Fibroblast of mammary gland (primary cell): ENCODE data around the gene ACOT6.
A peak's percentile ranks its signal among the peaks of the same experiment; 100 is the strongest.
"Not testable (repeated sequence)": the region's sequence is repeated elsewhere in the genome, so short reads cannot be mapped to it uniquely, and the experiment has no call there.

Experiments
- DNase-seq: peaks from one replicate; pipeline ENCODE4 v3.0.0-alpha.2; 2010; ENCODE audit warnings: low read depth
- H3K4me3 ChIP-seq: 2 replicates; pipeline ENCODE4 v1.5.1; 2011; ENCODE audit warnings: low read depth, mild to moderate bottlenecking, low read length, moderate library complexity; ENCODE audit not compliant: control insufficient read depth
- TF ChIP-seq, protein P1 (sequence below): conservative IDR thresholded peaks from 2 replicates; pipeline ENCODE4 v1.5.1; 2011; ENCODE audit warnings: low read depth, low read length, inconsistent platforms; ENCODE audit not compliant: control insufficient read depth, insufficient read depth

The ACOT6 gene, protein sequence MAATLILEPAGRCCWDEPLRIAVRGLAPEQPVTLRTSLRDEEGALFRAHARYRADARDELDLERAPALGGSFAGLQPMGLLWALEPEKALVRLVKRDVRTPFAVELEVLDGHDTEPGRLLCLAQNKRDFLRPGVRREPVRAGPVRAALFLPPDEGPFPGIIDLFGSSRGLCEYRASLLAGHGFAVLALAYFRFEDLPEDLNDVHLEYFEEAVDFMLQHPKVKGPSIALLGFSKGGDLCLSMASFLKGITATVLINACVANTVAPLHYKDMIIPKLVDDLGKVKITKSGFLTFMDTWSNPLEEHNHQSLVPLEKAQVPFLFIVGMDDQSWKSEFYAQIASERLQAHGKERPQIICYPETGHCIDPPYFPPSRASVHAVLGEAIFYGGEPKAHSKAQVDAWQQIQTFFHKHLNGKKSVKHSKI

DNA sequence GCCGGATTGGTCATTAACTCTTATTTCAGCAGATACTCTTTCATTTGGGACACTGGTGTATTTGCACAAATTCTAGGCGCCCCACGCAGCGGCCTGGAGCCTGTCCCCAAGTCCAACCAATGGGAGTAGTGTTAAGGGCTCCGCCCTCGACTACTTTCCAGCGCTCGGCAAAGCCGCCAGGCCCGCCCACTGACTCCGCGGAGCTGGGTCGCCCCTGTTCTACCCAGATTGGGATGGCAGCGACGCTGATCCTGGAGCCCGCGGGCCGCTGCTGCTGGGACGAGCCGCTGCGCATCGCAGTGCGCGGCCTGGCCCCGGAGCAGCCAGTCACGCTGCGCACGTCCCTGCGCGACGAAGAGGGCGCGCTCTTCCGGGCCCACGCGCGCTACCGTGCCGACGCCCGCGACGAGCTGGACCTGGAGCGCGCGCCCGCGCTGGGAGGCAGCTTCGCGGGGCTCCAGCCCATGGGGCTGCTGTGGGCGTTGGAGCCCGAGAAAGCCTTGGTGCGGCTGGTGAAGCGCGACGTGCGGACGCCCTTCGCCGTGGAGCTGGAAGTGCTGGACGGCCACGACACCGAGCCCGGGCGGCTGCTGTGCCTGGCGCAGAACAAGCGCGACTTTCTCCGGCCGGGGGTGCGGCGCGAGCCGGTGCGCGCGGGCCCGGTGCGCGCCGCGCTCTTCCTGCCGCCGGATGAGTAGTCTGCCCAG, at the start of gene ACOT6:
ACOT6 (plus strand) TSS at position 179 of the 707 bp plus-strand sequence; CDS start at position 234, 55 bp downstream.
- peak within 1 kb of the TSS; percentile 35 for H3K4me3 ChIP-seq
- DNase-seq, result peak; percentile 65
- TF ChIP-seq, protein P1, sequence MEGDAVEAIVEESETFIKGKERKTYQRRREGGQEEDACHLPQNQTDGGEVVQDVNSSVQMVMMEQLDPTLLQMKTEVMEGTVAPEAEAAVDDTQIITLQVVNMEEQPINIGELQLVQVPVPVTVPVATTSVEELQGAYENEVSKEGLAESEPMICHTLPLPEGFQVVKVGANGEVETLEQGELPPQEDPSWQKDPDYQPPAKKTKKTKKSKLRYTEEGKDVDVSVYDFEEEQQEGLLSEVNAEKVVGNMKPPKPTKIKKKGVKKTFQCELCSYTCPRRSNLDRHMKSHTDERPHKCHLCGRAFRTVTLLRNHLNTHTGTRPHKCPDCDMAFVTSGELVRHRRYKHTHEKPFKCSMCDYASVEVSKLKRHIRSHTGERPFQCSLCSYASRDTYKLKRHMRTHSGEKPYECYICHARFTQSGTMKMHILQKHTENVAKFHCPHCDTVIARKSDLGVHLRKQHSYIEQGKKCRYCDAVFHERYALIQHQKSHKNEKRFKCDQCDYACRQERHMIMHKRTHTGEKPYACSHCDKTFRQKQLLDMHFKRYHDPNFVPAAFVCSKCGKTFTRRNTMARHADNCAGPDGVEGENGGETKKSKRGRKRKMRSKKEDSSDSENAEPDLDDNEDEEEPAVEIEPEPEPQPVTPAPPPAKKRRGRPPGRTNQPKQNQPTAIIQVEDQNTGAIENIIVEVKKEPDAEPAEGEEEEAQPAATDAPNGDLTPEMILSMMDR, result no peak

DNA sequence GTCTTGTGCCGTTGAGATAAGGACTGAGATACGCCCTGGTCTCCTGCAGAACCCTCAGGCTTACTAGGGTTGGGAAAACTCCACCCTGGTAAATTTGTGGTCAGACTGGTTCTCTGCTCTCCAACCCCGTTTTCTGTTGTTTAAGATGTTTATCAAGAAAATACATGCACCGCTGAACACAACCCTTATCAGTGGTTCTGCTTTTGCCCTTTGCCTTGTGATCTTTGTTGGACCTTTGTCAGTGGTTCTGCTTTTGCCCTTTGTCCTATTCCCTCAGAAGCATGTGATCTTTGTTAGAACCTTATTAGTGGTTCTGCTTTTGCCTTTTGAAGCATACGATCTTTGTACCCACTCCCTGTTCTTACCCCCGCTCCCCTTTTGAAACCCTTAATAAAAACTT, 49.6 kb upstream of the ACOT6 start:
- DNase-seq, result not testable (repeated sequence)

DNA sequence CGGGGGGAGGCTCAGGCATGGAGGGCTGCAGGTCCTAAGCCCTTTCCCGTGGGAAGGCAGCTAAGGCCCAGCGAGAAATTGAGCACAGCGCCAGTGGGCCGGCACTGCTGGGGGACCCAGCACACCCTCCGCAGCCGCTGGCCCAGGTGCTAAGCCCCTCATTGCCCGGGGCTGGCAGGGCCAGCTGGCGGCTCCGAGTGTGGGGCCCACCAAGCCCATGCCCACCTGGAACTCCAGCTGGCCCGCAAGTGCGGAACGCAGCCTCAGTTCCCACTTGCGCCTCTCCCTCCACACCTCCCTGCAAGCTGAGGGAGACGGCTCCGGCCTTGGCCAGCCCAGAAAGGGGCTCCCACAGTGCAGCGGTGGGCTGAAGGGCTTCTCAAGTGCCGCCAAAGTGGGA, 45.9 kb upstream of the ACOT6 start:
- DNase-seq, H3K4me3 ChIP-seq: not testable (repeated sequence)

More for the DNA sequence above, 49.6 kb upstream of the ACOT6 start:
- H3K4me3 ChIP-seq, result not testable (repeated sequence)

DNA sequence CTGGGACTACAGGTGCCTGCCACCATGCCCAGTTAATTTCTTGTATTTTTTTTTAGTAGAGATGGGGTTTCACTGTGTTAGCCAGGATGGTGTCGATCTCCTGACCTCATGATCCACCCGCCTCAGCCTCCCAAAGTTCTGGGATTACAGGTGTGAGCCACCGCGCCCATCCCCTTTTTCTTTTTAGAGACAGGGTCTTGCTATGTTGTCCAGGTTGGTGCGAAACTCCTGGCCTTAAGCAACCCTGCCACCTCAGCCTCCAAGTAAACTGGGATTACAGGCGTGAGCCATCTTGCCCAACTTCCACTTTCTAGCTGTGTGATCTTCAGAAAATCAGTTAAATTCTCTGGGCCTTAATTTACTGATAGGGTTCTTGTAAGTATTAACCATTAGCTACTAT, 45.4 kb upstream of the ACOT6 start:
- DNase-seq, H3K4me3 ChIP-seq: not testable (repeated sequence)

DNA sequence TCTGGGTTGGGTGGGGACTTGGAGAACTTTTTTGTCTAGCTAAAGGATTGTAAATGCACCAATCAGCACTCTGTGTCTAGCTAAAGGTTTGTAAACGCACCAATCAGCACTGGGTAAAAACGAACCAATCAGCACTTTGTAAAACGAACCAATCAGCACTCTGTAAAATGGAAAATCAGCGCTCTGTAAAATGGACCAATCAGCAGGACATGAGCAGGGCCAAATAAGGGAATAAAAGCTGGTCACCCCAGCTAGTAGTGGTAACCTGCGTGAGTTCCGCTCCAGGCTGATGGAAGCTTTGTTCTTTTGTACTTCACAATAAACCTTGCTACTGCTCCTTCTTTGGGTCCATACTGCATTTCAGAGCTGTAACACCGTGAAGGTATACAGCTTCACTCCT, 45.0 kb upstream of the ACOT6 start:
- no peak overlapping the region for H3K4me3 ChIP-seq
- DNase-seq, result no peak
- TF ChIP-seq, protein P1, result no peak

DNA sequence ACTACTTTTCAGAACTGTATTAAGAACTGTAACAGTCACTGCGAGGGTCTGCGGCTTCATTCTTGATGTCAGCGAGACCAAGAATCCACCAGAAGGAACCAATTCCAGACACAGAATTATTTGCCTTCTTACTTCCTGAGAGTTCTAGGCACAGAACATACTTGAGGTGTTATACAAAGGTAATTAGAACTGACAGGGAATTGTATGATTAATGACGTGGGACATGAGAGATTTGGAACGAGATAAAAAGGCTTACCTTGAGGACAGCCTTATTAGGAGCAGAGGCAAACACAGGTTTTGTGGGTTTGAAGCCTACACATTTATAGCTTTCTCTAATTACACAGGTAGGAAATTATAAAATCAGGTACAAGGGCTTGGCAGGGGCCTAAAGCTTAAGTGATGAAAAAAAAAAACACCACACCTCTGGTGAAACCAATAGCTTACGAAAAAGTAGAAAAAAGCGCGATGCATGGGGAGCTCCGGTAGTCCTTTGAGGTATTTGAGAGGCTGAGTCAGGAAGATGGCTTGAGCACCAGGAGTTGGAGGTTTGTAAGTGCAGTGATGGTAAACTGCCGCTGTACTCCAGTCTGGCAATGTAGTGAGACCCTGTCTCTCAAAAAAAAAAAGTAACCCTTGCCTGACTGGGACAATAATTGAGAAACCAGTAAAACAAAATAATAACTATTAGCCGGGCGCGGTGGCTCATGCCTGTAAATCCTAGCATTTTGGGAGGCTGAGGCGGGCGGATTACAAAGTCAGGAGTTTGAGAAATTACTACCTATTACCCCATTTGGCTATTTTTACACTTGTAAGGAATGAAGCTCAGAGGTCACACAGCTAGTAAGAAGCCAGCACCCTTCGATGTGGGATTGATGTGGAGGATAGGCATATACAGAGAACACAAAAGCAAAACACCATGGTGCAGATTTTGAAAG, 44.1 kb upstream of the ACOT6 start:
- H3K4me3 ChIP-seq, result peak overlapping the region; percentile 65
- TF ChIP-seq, protein P1, result no peak
- DNase-seq, result peak; percentile 61

DNA sequence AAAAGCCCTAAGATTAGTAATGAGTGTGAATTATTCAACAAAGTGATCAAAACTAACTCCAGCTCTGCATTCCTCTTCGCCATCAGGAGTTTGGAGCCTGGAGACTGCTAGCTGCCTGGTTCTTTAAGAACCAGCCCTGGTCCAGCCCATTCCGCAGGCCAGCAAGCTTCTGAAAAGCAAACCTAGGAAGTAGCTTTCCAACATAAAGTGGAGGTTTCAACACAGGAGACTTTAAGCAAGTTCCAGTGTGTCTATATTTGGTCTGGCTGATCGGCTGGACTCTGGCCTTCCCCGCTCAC, 43.5 kb upstream of the ACOT6 start:
- H3K4me3 ChIP-seq, result peak overlapping the region; percentile 65
- DNase-seq, result not testable (repeated sequence)

DNA sequence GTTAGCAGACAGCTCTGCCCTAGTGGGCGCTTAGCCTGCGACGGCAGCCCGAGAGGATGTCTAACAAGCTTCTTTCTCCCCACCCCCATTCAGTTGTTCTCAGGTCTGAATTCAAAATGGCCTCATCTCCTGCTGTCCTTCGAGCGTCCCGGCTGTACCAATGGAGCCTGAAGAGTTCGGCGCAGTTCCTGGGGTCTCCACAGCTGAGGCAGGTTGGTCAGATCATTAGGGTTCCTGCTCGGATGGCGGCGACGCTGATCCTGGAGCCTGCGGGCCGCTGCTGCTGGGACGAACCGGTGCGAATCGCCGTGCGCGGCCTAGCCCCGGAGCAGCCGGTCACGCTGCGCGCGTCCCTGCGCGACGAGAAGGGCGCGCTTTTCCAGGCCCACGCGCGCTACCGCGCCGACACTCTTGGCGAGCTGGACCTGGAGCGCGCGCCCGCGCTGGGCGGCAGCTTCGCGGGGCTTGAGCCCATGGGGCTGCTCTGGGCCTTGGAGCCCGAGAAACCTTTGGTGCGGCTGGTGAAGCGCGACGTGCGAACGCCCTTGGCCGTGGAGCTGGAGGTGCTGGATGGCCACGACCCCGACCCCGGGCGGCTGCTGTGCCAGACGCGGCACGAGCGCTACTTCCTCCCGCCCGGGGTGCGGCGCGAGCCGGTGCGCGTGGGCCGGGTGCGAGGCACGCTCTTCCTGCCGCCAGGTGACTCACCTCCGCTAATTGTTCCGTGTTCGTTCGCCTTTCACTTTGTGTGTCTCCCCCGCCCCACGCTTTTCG, 42.9 kb upstream of the ACOT6 start, which contains the start of gene ACOT2:
ACOT2 (plus strand) TSS at position 29 of the 774 bp plus-strand sequence; CDS start at position 57, 28 bp downstream.
- peak; percentile 92 for DNase-seq
- peak within 1 kb of the TSS; percentile 65 for H3K4me3 ChIP-seq
